ENCODE results near the gene CACUL1.

DNA sequence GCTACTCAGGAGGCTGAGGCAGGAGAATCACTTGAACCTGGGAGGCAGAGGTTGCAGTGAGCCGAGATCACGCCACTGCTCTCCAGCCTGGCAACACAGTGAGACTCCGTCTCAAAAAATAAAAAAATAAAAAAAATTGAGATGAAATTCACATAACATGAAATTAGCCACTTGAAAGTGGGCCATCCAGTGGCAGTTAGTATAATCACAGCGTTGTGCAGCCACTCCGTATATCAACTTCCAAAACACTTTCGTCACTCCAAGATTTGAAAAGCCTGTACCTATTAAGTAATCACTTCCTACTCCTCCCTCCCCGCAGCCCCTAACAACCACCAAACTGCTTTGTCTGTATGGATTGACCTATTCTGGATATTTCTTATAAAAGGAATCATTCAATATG, 20.7 kb upstream of the CACUL1 start:
- TF ChIP-seq, protein P1, sequence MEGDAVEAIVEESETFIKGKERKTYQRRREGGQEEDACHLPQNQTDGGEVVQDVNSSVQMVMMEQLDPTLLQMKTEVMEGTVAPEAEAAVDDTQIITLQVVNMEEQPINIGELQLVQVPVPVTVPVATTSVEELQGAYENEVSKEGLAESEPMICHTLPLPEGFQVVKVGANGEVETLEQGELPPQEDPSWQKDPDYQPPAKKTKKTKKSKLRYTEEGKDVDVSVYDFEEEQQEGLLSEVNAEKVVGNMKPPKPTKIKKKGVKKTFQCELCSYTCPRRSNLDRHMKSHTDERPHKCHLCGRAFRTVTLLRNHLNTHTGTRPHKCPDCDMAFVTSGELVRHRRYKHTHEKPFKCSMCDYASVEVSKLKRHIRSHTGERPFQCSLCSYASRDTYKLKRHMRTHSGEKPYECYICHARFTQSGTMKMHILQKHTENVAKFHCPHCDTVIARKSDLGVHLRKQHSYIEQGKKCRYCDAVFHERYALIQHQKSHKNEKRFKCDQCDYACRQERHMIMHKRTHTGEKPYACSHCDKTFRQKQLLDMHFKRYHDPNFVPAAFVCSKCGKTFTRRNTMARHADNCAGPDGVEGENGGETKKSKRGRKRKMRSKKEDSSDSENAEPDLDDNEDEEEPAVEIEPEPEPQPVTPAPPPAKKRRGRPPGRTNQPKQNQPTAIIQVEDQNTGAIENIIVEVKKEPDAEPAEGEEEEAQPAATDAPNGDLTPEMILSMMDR (IDR thresholded peaks at IDR 0.05; ENCODE audit: low read depth, low read length): no peak
- no peak for TF ChIP-seq EZH2phosphoT487 (IDR thresholded peaks at IDR 0.05; ENCODE audit: low read depth)

Data from OCI-LY3 (cell line).